Neural cell (in vitro differentiated cells): ENCODE measurements around the gene DCAF5. TPM values are rescaled to one million over a fixed set of nuclear protein-coding genes. Genes with fewer than 3 reads are reported as not detected.
A peak's percentile ranks its signal among the peaks of the same experiment; 100 is the strongest.

ENCODE experiments used
- H2AFZ ChIP-seq: fragments of 200-600, 300-800 bp; sonication (generic), shearing (Covaris generic); 2 replicates; pipeline ENCODE4 v1.6.0; 2014; ENCODE audit warnings: low read depth, mild to moderate bottlenecking, antibody characterized with exemption, low read length, moderate library complexity
- H3F3A ChIP-seq: fragments of 200-600 bp; shearing (Covaris generic); 2 replicates; pipeline ENCODE4 v1.6.1; 2016; ENCODE audit warnings: mild to moderate bottlenecking, moderate library complexity, mixed read lengths, antibody characterized with exemption, low read length; ENCODE audit not compliant: insufficient read depth, poor library complexity, severe bottlenecking
- H3K27ac ChIP-seq: fragments of 200-600, 300-800 bp; sonication (generic), shearing (Covaris generic); 2 replicates; pipeline ENCODE4 v1.5.1; 2014; ENCODE audit warnings: mild to moderate bottlenecking, low read length, moderate library complexity
- H3K27me3 ChIP-seq: fragments of 300-800, 200-600 bp; sonication (generic), shearing (Covaris generic); 2 replicates; pipeline ENCODE4 v1.6.0; 2014; ENCODE audit warnings: mild to moderate bottlenecking, low read depth, low read length, moderate library complexity; ENCODE audit not compliant: insufficient read depth
- H3K36me3 ChIP-seq: fragments of 300-800, 200-600 bp; sonication (generic), shearing (Covaris generic); 2 replicates; pipeline ENCODE4 v1.5.1; 2014; ENCODE audit warnings: mild to moderate bottlenecking, antibody characterized with exemption, low read length, moderate library complexity; ENCODE audit not compliant: insufficient read depth
- H3K4me2 ChIP-seq: fragments of 300-800, 200-600 bp; sonication (generic), shearing (Covaris generic); 2 replicates; pipeline ENCODE4 v1.6.0; 2014; ENCODE audit warnings: mild to moderate bottlenecking, low read length
- H3K4me3 ChIP-seq: fragments of 300-800, 200-600 bp; sonication (generic), shearing (Covaris generic); 2 replicates; pipeline ENCODE4 v1.5.1; 2014; ENCODE audit warnings: mild to moderate bottlenecking, low read length, moderate library complexity
- H3K79me2 ChIP-seq: fragments of 200-600 bp; shearing (Covaris generic); replicated peaks from 2 replicates; pipeline ENCODE4 v1.6.0; 2014; ENCODE audit warnings: mild to moderate bottlenecking, low read length, moderate library complexity; ENCODE audit not compliant: insufficient read depth
- H3K9ac ChIP-seq: fragments of 300-800, 200-600 bp; sonication (generic), shearing (Covaris generic); 2 replicates; pipeline ENCODE4 v1.6.1; 2016; ENCODE audit warnings: mild to moderate bottlenecking, low read length, mixed read lengths
- H3K9me2 ChIP-seq: fragments of 200-600 bp; shearing (Covaris generic); 2 replicates; pipeline ENCODE4 v1.6.1; 2016; ENCODE audit warnings: mild to moderate bottlenecking, low read length, mixed read lengths; ENCODE audit not compliant: insufficient read depth
- H3K9me3 ChIP-seq: fragments of 200-600, 300-800 bp; sonication (generic), shearing (Covaris generic); 2 replicates; pipeline ENCODE4 v1.6.1; 2016; ENCODE audit warnings: mild to moderate bottlenecking, mixed run types, low read length, moderate library complexity, mixed read lengths
- H4K20me1 ChIP-seq: fragments of 200-600 bp; shearing (Covaris generic); 2 replicates; pipeline ENCODE4 v1.6.1; 2016; ENCODE audit warnings: mild to moderate bottlenecking, mixed run types; ENCODE audit not compliant: insufficient read depth
- CTCF ChIP-seq: fragments of 450-650 bp; IDR thresholded peaks from 2 replicates; pipeline ENCODE4 v1.5.1; 2014; ENCODE audit warnings: antibody characterized with exemption, mild to moderate bottlenecking, moderate library complexity; ENCODE audit not compliant: poor library complexity, severe bottlenecking
- EP300 ChIP-seq: fragments of 450-650 bp; conservative IDR thresholded peaks from 2 replicates; pipeline ENCODE4 v1.6.1; 2014; ENCODE audit warnings: antibody characterized with exemption, mild to moderate bottlenecking, moderate library complexity; ENCODE audit not compliant: poor library complexity, severe bottlenecking
- EZH2 ChIP-seq: fragments of 200-600, 300-800 bp; shearing (Covaris generic), sonication (generic); IDR thresholded peaks from 2 replicates; pipeline ENCODE4 v1.6.1; 2014; ENCODE audit warnings: antibody characterized with exemption, low read length, borderline replicate concordance, mild to moderate bottlenecking; ENCODE audit not compliant: insufficient read depth, poor library complexity, severe bottlenecking
- MXI1 ChIP-seq: fragments of 450-650 bp; conservative IDR thresholded peaks from 2 replicates; pipeline ENCODE4 v1.6.1; 2014; ENCODE audit warnings: antibody characterized with exemption, mild to moderate bottlenecking; ENCODE audit not compliant: poor library complexity, severe bottlenecking
- POLR2AphosphoS5 ChIP-seq: IDR thresholded peaks from 2 replicates; pipeline ENCODE4 v1.6.1; 2012
- RAD21 ChIP-seq: fragments of 450-650 bp; conservative IDR thresholded peaks from 2 replicates; pipeline ENCODE4 v1.6.1; 2014; ENCODE audit warnings: antibody characterized with exemption, mild to moderate bottlenecking, moderate library complexity
- SMC3 ChIP-seq: fragments of 450-650 bp; conservative IDR thresholded peaks from 2 replicates; pipeline ENCODE4 v1.6.1; 2014; ENCODE audit warnings: antibody characterized with exemption, mild to moderate bottlenecking, moderate library complexity; ENCODE audit not compliant: poor library complexity
- TAF1 ChIP-seq: IDR thresholded peaks from 2 replicates; pipeline ENCODE4 v1.6.1; 2012; ENCODE audit warnings: low read depth
- polyA plus RNA-seq: library from polyadenylated mRNA; depleted of rRNA; stranded (reverse); fragments of >200 nt; gene quantifications from 2 replicates; pipeline ENCODE4 v1.2.3, GENCODE V29; 2014
- TF ChIP-seq, protein P1 (sequence below): IDR thresholded peaks from 2 replicates; pipeline ENCODE4 v1.6.1; 2012; ENCODE audit warnings: borderline replicate concordance

Gene DCAF5
- polyA plus RNA-seq, 1 donor from 2014 or later: 33.5 TPM

- Histone ChIP-seq H3K79me2 (no peaks in the 10 kb centered on the region), H2AFZ (no peak overlapping the region), H3K36me3 (peaks cover 4% of the 10 kb centered on the region), H3K9ac (no peak overlapping the region), H3K9me3 (no peaks in the 10 kb centered on the region), H3K9me2 (no peaks in the 10 kb centered on the region), H3K4me3 (no peak overlapping the region), H3F3A (no peaks in the 10 kb centered on the region), H4K20me1 (no peaks in the 10 kb centered on the region), H3K27ac (no peak overlapping the region), H3K4me2 (no peak overlapping the region), H3K27me3 (no peaks in the 10 kb centered on the region)
- TF ChIP-seq EP300 (no peak), RAD21 (peak; percentile 68), MXI1 (no peak), EZH2 (no peak), CTCF (peak; percentile 70), POLR2AphosphoS5 (no peak), SMC3 (peak; percentile 83), TAF1 (no peak)
- TF ChIP-seq, protein P1, sequence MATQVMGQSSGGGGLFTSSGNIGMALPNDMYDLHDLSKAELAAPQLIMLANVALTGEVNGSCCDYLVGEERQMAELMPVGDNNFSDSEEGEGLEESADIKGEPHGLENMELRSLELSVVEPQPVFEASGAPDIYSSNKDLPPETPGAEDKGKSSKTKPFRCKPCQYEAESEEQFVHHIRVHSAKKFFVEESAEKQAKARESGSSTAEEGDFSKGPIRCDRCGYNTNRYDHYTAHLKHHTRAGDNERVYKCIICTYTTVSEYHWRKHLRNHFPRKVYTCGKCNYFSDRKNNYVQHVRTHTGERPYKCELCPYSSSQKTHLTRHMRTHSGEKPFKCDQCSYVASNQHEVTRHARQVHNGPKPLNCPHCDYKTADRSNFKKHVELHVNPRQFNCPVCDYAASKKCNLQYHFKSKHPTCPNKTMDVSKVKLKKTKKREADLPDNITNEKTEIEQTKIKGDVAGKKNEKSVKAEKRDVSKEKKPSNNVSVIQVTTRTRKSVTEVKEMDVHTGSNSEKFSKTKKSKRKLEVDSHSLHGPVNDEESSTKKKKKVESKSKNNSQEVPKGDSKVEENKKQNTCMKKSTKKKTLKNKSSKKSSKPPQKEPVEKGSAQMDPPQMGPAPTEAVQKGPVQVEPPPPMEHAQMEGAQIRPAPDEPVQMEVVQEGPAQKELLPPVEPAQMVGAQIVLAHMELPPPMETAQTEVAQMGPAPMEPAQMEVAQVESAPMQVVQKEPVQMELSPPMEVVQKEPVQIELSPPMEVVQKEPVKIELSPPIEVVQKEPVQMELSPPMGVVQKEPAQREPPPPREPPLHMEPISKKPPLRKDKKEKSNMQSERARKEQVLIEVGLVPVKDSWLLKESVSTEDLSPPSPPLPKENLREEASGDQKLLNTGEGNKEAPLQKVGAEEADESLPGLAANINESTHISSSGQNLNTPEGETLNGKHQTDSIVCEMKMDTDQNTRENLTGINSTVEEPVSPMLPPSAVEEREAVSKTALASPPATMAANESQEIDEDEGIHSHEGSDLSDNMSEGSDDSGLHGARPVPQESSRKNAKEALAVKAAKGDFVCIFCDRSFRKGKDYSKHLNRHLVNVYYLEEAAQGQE: no peak
Observed at GRCh38 chr14:69090187-69090789, 62.6 kb downstream of the DCAF5 start.

DNA sequence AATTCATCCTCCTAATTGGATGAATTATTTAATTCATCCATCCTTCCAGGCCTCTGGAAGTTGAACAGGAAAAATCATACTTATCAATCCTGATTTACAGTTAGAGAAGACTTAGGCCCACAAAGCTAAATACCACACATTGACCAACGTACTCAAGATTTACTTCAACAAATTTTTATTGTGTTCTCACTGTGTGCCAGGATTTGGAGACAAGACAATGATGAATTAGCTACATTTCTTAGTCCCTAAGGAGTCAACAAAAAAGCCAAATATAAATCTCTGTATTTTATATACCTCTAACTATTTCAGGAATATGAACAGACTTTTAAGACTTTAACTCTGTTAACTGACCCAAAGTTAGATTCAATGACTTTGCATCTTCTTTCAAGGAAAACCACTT lies 63.9 kb downstream of the DCAF5 start:
- Histone ChIP-seq H3K9me3 (no peaks in the 10 kb centered on the region), H3K27me3 (no peaks in the 10 kb centered on the region), H3K4me2 (no peak overlapping the region), H3K36me3 (peaks cover 12% of the 10 kb centered on the region), H3F3A (no peaks in the 10 kb centered on the region), H4K20me1 (no peaks in the 10 kb centered on the region), H3K9ac (no peak overlapping the region), H2AFZ (no peak overlapping the region), H3K9me2 (no peaks in the 10 kb centered on the region), H3K79me2 (no peaks in the 10 kb centered on the region), H3K4me3 (no peak overlapping the region), H3K27ac (no peak overlapping the region)
- TF ChIP-seq TAF1: no peak
- no peak for TF ChIP-seq RAD21
- TF ChIP-seq POLR2AphosphoS5: no peak
- TF ChIP-seq, protein P1: no peak
